ENCODE data around the gene CST4. TPM values are rescaled to one million over a fixed set of nuclear protein-coding genes. Genes with fewer than 3 reads are reported as not detected.

Gene CST4
- total and polyA plus RNA-seq, 2 experiments from 2014 or later, result not detected

DNA sequence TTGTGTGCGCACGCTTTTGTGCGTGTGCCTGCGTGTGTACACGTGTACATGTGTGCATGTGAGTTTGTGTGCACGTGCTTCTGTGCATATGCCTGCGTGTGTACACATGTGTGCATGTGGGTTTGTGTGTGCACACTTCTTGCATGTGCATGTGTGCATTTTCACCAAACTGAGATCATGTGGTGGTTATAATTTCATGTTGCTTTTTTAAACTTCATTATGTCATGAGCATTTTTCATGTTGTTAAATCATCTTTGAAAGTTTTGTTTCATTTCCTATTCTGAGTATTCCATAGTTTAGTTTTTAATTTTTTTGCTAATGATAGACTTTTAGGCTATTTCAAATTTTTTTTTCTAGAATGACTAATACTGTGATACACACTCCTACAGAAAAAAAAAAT is 44.7 kb downstream of the CST4 start (continued):
- TF ChIP-seq, protein P1, sequence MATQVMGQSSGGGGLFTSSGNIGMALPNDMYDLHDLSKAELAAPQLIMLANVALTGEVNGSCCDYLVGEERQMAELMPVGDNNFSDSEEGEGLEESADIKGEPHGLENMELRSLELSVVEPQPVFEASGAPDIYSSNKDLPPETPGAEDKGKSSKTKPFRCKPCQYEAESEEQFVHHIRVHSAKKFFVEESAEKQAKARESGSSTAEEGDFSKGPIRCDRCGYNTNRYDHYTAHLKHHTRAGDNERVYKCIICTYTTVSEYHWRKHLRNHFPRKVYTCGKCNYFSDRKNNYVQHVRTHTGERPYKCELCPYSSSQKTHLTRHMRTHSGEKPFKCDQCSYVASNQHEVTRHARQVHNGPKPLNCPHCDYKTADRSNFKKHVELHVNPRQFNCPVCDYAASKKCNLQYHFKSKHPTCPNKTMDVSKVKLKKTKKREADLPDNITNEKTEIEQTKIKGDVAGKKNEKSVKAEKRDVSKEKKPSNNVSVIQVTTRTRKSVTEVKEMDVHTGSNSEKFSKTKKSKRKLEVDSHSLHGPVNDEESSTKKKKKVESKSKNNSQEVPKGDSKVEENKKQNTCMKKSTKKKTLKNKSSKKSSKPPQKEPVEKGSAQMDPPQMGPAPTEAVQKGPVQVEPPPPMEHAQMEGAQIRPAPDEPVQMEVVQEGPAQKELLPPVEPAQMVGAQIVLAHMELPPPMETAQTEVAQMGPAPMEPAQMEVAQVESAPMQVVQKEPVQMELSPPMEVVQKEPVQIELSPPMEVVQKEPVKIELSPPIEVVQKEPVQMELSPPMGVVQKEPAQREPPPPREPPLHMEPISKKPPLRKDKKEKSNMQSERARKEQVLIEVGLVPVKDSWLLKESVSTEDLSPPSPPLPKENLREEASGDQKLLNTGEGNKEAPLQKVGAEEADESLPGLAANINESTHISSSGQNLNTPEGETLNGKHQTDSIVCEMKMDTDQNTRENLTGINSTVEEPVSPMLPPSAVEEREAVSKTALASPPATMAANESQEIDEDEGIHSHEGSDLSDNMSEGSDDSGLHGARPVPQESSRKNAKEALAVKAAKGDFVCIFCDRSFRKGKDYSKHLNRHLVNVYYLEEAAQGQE (IDR thresholded peaks at IDR 0.05; ENCODE audit: unreplicated experiment), result no peak
- no peak for TF ChIP-seq ZNF462 (CRISPR knock-in tag; IDR thresholded peaks at IDR 0.05)
- no peak for TF ChIP-seq EZH2 (IDR thresholded peaks at IDR 0.05; ENCODE audit: low read depth, unreplicated experiment)

DNA sequence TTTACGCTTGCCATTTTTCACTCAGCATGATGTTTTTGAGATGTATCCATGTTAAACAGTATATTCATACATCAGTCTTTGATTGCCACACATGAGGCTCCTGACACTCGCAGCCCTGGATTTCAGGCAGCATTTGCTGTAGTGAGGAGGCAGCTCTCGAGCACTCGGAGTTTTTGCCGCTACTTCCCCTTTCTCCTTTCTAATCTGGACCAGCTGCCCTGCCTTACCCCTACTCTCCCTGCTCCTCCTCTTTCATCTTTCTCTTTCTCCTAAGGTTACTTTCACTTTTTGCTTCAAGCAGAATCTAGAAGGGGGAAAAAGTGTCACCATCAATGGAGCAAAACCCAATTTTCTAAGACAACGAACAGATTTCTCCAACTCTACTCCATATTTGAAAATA is 45.2 kb downstream of the CST4 start:
- H3K9me3 Mint-ChIP-seq, result peaks cover 3% of the 10 kb centered on the region; the same call in 1 of the 3 replicates
- Histone ChIP-seq H2AFZ (no peak overlapping the region), H3K36me3 (ENCODE audit: insufficient read depth) (no peaks in the 10 kb centered on the region), H3K27ac (ENCODE audit: low read depth) (no peak overlapping the region), H3K79me2 (replicated peaks; ENCODE audit: insufficient read depth) (no peaks in the 10 kb centered on the region), H3K4me2 (no peak overlapping the region), H3K4me1 (ENCODE audit: insufficient read depth) (no peaks in the 10 kb centered on the region; the same call in 1 of the 2 replicates), H3K27me3 (ENCODE audit: insufficient read depth) (no peaks in the 10 kb centered on the region), H3F3A (replicated peaks; ENCODE audit: low read depth) (no peaks in the 10 kb centered on the region), H4K20me1 (replicated peaks; ENCODE audit: insufficient read depth) (no peaks in the 10 kb centered on the region), H3K4me3 (no peak overlapping the region), H3K9me2 (ENCODE audit: insufficient read depth) (peaks cover 3% of the 10 kb centered on the region)
- H3K27ac Mint-ChIP-seq, result no peak overlapping the region
- peaks cover 10% of the 10 kb centered on the region for H3K27me3 Mint-ChIP-seq (ENCODE audit: insufficient read depth, low read depth, poor library complexity)
- DNase-seq (ENCODE audit: low spot score) (no peak), ATAC-seq (no peak)
- peaks cover 12% of the 10 kb centered on the region for H3K4me1 Mint-ChIP-seq
- H3K4me3 Mint-ChIP-seq, result no peak overlapping the region; the same call in 2 of the 3 replicates
- no peaks in the 10 kb centered on the region; the same call in 2 of the 3 replicates for H3K36me3 Mint-ChIP-seq (ENCODE audit: low read depth)
- TF ChIP-seq ZNF331 (CRISPR knock-in tag; IDR thresholded peaks at IDR 0.05; ENCODE audit: low read depth) (no peak), JUNB (IDR thresholded peaks at IDR 0.05; ENCODE audit: unreplicated experiment) (no peak), CTCF (conservative IDR thresholded peaks at IDR 0.05; ENCODE audit: low read depth in 2 of 2) (no peak)

All from GM23338 (cell line).